ENCODE measurements around the gene TPPP3.
"Not testable (repeated sequence)": the region's sequence is repeated elsewhere in the genome, so short reads cannot be mapped to it uniquely, and the experiment has no call there.

The TPPP3 gene

DNA sequence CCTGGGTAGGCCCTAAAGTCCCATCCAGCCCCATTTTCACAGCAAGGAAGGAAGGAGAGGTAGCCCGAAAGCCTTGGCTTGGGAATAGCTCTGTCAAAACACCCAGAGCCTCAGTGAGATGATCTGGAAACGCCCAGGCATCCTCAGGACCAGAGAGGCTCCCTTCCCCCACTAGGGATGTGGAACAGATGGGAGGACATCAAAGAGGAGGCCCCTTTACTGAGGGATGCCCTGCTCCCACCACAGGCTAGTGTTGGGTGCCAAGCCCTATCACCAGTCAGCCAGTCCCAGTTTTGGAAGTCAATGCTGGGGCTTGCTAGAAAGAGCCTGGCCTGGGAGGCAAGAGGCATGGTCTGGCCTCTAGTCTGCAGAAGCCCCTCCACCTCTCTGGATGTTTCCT is 4.7 kb downstream of the TPPP3 start:
- no peak for DNase-seq

DNA sequence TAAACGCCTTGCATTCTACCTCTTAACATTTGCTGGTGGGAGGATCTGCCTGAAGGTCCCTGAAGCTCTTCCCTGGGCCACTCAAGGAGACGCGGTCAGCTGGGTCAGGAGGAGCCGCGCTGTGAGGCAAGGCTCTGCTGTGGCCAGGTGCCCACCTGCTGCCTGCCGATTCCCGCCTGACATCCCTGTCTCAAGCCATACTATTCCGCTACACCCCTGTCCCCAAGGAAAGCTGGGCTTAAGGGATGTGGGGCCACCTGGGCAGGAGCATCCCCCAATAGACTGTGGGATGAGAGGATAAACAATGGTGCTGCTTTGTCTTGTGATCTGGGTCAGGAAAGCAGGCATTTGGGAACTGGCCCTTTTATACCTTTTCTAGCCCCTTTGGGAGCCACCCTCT is 5.1 kb downstream of the TPPP3 start:
- DNase-seq: no peak

DNA sequence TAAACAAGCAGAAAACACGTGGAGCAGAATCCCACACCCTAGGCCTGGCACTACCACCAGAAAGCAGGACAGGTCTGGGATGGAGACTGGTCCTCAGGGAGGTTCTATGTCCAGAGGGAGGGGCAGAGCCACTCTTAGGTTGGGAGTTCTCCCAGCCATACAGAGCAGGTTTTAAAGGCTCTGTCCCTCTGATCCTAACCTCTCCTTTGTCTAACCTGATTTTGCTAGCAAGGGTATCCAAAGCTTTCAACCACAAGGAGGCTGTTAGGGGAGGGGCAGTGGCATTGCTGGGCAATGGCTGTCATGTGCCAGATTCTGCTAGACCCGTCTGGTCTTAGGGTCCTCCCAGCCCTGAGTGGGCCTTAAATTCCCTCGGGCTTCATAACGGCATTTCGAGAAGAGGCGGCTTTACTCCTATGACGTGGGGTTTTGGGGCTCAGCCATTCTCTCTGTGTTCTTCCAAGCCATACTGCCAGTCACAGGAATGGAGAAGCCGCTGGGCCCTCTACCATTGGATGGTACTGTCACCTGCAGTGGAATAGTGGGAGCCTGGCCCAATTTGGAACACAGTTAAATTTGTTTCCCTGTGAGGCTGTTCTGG is 5.7 kb downstream of the TPPP3 start:
- no peak for DNase-seq

DNA sequence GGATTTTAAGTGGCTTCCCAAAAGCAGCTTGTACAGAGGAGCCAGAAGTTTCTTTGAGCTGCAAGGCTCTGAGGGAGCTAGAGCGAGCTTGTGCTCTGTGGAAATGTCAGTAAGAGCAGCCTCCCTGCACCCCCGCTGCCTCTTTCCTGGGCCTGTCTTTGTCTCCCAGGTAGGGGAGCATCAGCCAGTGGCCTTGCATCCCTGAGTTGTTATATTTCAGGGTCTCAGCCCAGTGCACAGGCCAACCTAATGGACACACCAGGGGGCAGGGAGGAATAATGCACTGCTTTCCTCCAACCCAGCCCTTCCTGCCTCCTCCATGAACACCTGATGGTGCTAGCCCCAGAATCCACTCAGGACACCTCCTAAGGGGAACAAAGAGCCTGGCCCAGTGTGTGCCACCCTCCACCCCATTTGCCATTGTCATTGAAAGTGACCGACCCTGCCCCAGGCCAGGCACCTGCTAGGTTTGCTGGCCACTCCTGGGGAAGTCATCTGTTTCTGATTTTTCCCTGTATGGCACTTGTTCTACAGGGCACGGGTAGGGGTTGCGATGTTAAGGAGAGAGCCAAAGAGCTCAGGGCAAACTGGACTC is 6.3 kb downstream of the TPPP3 start:
- no peak for DNase-seq

DNA sequence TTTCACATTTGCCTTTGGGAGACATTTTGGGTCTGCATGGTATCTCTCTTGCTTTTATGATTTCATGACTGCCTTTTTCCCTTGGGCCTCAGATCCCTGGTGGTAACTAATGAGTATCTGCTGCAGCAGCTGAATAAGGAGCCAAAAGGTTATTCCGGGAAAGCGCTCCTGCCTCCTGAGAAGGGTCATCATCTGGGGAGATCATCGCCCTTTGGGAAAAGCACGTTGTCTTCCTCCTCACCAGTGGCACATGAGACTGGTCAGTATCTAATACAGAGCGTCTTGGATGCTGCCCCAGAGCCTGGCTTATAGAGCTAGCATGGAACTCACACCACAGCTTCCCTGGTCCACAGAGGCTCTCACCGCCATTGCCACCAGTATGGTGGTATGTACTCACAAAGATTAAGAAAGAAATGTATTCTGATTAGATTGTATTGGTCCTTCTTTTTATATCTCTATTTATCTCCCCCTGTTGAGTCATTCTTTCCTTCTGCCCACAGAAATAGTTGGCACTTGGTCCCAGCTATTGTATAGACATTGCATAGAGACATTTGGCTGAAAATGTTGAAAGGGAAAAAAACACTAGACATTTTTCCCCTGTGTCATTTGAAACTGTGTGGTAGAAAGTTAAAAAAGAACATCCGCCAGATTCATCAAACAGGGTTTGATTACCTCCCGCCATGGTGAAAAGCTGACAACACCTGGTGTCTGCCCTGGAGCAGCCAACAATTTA is 8.4 kb downstream of the TPPP3 start:
- no peak for DNase-seq

DNA sequence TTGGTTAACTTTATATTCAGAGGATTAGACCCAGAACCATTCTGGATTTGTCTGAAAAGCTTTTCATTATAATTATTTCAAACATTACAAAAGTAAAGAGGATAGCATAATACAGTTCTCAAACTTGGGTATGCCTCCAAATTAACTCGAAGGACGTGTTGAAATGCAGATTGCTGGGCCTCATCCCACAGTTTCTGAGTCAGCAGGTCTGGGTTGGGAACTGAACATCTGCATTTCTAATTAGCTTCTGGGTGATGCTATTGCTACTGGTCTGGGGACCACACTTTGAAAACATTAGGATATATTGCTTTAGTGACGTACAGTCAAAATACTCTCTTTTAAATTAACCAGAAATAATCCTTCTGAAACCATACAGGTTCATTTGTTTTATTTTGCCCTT is 10.0 kb downstream of the TPPP3 start:
- DNase-seq: no peak

DNA sequence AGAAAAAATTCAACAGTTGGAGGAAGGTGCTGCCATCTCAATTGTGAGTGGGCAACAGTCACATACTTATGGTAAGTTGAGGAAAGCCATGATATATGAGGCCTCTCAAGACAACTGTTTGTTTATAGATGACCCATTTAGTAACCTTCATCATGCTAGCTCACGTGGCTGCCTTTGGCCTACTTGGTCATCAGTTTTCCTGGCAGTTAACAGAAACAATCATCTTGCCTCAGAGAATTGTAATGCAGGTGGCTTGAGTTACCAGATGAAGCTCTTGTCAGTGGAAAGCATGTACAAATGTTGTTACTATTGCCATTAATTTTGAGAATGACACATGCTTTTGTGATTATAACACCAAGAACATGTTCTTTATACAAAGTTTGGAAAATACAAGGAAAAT is 14.7 kb downstream of the TPPP3 start:
- no peak for DNase-seq

DNA sequence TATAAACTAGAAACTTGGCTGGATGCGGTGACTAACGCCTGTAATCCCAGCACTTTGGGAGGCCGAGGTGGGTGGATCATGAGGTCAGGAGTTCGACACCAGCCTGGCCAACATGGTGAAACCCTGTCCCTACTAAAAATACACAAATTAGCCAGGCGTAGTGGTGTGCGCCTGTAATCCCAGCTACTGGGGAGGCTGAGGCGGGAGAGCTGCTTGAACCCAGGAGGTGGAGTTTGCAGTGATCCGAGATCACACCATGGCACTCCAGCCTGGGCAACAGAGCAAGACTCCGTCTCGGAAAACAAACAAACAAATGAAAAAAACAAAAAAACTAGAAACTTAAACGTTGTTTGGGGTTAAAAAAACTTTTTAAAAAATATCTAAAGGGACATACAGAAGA is 17.3 kb downstream of the TPPP3 start:
- not testable (repeated sequence) for DNase-seq

DNA sequence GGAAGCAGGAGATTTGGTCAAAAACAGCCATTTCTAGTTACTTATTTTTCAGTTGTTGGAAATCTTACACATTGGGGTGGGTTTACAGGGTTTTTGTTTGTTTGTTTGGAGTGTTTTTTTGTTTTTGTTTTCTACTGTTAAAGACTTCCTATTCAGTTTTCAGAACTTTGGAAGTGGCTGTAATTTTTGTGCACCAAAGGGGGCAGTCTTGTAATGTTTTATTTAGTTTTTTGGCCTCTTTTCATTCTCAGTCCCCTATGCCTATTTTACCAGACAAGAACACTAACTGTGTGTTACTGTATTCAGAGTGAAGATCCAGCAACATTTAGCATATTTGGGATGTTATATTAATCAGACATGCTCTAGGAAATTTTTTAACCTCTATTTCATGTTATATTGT is 20.6 kb downstream of the TPPP3 start:
- no peak for DNase-seq

DNA sequence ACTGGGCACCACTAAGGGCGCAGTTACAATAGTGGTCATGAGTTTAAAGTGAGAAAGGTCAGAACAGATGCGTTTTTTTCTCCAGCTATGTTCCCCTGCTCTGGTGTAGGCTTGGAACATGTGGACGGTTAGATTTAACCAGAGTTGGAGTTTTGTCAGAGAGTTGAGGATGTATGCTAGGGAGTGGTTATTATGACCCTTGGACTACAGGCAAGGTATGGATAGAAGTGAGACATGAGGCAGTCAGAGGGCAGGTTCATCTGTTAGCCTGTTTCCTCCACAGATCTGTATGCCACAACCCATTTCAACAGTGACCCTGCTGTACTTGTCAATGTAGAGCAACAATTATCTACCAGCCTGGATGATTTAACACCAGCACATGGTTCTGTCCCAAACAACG is 22.6 kb downstream of the TPPP3 start:
- DNase-seq: no peak

DNA sequence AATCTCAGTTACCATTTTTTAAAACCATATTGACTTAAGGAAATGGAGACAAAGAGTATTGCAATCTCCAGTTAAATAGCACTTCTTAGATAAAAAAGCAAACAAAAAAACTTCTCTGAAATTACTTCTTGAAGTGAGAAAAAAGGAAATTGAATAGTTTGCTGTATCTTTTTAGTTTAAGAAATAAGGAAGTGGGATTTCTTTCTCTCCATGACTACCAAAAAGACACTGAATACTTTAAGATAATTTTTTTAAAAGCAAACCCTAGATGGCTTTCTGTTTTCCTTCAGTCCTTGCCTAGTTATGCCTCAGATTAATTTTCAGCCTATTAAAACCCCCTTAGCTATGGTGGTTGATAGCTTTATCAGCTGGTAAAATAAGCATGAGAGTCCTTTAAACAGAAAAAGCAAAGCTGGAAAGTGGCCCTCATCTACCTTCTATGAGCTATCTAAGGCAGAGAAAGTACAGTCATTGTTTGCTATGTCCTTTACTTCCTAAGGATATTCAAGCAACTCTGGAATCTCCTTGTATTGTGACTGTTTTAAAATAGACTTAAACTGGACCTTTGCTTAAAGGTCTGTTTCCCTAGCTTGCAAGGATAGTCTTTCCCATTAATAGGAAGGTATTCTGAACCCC is 28.6 kb downstream of the TPPP3 start:
- DNase-seq: no peak

DNA sequence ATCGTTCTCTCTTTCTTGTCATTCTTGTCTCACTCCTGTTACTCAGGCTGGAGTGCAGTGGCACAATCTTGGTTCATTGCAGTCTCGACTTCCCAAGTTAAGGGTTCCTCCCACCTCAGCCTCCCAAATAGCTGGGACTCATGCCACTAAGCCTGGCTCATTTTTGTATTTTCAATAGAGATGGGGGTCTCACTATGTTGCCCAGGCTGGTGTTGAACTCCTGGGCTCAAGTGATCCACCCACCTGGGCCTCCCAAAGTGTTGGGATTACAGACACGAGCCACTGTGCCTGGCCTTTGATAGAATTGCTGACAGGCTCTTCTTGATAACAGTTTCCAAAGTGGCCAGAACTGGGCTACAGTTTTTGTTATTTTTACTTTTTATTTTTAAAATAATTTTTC is 32.3 kb downstream of the TPPP3 start:
- no peak for DNase-seq

DNA sequence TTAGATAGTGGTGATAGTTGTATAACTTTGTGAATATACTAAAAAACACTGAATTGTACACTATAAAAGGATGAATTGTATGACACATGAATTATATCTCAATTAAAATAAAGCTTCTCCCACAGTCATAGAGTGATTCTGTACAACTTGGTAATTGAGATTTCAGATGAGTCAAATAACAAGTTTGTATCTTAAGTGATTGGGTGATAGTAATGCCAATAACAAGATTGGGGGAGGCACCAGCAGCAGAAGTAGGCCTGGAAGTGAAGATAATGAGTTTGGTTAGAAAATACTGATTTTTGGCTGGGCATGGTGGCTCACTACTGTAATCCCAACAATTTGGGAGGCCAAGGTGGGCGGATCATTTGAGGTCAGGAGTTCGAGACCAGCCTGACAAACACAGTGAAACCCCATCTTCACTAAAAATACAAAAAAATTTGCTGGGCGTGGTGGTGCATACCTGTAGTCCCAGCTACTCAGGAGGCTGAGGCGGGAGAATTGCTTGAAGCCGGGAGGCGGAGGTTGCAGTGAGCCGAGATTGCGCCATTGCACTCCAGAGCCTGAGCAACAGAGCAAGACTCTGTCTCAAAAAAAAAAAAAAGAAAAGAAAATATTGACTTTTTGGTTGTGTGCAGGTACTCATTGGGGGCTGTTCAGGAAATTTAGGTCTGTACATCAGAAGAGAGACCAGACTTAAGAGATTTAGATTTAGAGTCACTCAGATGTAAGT is 33.6 kb downstream of the TPPP3 start:
- not testable (repeated sequence) for DNase-seq

DNA sequence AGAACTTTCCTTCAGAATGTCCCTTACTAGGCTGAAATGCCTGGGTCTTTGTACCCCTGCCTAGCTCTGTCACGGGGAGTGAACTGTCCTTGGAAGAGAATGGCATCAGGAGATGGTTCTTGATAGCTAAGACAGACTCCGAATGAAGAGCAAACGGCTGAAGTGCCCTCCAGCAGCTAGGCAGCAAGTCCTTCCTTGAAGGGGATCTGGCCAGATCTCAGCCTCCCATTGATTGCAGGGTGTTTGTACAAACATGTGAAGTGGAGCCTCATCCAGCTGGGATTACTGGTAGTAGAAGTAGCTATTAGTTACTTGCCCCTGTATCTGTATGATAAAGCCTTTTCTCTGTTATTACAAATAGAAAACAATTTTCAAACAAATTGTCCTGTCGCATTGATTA is 35.7 kb downstream of the TPPP3 start:
- no peak for DNase-seq

DNA sequence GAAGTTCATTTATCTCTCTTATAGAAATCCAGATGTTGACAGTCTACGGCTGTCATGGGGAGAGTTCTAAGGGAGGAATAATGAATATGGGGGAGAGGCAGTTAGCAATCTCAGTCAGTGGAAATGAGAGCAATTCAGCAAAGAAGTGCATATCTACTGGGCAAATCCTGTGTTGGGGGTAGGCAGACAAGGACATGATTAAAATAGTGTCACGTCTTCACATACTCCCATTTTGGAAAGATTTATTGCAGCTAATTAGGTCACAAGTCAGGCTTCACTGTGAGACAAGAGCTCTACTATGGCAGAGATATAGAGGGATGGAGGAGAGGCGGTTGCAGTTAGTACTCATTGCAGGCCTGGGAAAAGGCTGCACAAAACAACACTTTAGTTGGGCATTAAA is 36.9 kb downstream of the TPPP3 start:
- no peak for DNase-seq

DNA sequence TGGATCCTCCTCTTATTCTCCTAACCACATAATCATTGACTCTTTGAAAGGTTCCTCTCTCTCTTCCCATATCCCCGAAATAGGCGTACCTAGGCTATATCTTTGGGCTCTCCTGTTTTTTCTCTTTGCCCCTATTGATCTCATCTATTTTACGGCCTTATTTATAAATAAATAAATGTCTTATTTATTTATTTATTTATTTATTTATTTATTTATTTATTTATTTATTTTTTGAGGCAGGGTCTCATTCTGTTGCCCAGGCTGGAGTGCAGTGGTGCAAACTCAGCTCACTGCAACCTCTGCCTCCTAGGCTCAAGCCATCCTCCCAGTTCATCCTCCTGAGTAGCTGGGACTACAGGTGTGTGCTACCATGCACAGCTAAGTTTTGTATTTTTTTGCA is 40.8 kb downstream of the TPPP3 start:
- not testable (repeated sequence) for DNase-seq

DNA sequence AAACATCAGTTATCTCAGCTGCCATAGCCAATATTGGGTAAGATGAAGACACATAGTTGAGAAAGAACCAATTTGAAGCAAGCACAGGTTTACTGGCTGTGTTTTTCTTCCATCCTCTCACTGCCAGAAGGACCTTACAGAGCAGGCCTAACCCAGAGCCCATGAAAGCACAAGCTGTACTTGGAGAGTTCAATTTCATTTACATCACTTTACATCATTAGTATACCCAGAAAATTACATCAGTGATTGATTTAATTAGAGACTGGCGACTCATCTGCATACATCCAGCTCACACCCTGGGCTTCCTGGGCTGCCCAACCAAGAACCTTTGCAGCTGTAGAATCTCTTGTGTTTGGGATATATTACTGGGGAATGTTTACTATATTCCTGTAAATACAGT is 43.0 kb downstream of the TPPP3 start:
- no peak for DNase-seq

DNA sequence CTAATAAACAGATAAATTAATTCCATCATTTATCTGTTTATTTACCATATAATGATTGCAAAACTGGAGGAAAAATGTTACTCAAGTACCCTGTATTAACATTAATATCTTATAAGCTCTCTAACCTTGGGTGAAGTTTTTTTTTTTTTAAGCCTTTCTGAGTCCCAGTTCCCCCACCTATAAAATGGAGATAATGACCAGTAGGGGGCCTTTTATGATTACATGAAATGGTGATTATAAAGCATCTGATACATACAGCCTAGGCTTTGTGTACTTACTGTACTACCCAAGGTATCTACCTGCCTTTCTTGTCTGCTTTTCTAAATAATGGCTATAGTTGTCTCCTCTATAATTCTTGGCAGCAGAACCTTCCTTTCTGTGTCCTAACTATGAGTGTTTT is 44.1 kb downstream of the TPPP3 start:
- DNase-seq: peak; percentile 36

DNA sequence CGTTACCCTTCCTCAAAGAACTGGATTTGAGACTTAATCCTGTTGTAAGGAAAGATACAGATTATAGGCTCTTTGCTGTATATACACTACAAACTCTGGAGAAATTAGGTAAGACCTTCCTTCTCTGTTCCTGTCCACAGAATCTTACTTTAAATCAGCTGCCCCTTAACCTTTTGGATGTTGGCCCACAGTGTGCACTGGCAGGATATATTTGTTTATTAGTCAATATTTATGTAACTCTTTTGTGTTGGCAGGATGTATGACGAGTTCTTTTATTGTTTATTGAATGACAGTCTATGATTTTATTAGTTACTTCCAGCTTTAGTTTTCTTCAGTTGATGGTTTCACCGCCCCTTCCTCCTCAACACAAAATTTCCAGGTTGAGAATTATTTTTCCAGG is 47.0 kb downstream of the TPPP3 start:
- no peak for DNase-seq

DNA sequence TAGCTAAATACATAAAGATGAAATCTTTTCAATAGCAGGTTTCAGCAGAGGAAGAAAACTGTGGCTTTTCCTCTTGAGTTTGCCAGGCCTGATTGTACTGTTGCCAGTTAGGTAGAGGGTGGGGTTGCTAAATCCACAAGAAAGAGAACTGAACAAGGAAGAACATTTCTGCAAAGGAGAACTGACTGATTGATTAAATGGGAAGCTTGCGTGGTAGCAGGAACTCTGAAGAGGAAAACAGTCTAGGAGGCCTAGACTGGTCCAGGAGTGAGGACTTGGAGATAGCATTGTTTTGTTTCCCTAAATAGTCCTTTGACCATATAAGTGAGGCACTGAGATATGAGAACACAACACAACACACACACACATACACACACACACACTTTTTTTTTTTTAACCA is 47.9 kb downstream of the TPPP3 start:
- DNase-seq: no peak

DNA sequence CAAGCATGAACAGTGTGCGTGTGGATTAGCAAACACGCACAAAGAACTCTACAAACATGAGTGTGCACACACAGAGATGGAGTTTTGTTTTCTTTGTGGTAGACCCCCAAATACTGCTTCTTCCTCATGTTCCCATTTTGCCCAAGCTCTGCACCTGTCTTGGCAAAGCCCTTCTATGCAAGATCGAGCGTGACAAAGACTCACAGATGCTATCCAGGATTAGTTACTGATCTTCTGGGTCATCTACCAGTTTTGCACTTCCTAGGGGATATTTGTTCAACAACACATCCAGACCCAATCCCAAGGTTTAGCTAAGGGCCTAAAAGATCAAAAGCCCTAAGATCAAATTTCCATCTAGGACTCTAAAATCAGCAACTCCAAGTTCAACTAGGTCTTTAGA is 50.7 kb downstream of the TPPP3 start:
- no peak for DNase-seq

DNA sequence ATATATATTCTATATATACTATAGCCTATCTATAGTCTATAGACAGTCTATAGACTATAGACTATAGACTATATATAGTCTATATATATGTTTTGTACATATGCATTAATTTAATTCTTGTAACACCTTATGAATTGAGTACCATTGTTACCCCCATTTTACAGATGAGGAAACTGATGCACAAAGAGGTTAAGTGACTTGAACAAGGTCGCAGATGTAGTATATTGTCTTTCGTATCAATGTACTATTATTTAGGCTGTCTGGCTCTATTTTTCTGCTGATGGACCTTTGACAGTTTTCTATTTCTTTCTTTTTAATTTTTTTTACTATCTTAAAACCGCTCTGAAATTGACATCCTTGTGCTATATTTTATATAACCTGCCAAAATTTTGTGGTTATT is 52.0 kb downstream of the TPPP3 start:
- DNase-seq: no peak
